Heart left ventricle (tissue), 13 donors: Measurements from ENCODE around the gene GSC.
"Not testable (repeated sequence)": the region's sequence is repeated elsewhere in the genome, so short reads cannot be mapped to it uniquely, and the experiment has no call there.

Experiments used
- CTCF ChIP-seq, 12 donors: fragments of 200-600 bp; sonication (generic) in 4 of 12; IDR thresholded peaks; one replicate each; pipeline versions ENCODE4 v1.5.0 to v1.8.0; 2018 to 2022; ENCODE audit warnings: antibody characterized with exemption in 12 of 12, mild to moderate bottlenecking in 5 of 12
- POLR2A ChIP-seq, 2 donors: fragments of 450-650 bp; IDR thresholded peaks; one replicate each; pipeline ENCODE4 v1.6.1; 2017; ENCODE audit warnings: antibody characterized with exemption in 2 of 2, mild to moderate bottlenecking in 2 of 2, moderate library complexity in 2 of 2
- donor health status: ischemic (EF 13 %, LVEDD 7.1; RV severe dilation, severe dysfunction).
- donor health status: DM: no; HTN: yes; CAD: no.
- donor health status: DM: no; HTN: no; CAD: no.
- donor health status: ischemic (EF 25% LVEDD 6.9; RV normal size, moderate dysfunction).
- donor health status: ischemic (EF 25% LVEDD 5.7; RV mildly dilated, moderate dysfunction).
- donor health status: ischemic (EF 35%, LVEDD 5.7; RV mildly dilated, moderate dysfunction).
- donor health status: nonischemic (EF 11% LVEDD 7.7; RV severe dilation, severe dysfunction).
- donor health status: DM: yes; HTN: yes; CAD: no.
- donor health status: PGD.
- donor health status: ischemic (EF 29% LVEDD 5.4; RV normal size, mild dysfunction).
- donor health status: nonischemic (EF 23%, LVEDD 6.1; RV moderate dilation, normal function).

- not testable (repeated sequence) for TF ChIP-seq CTCF, POLR2A (IDR thresholded peaks at IDR 0.05)
Observed at GRCh38 chr14:94800764-94801163, 30.9 kb upstream of the GSC start.
